ENCODE results near the gene TMEM80. TPM values are rescaled to one million over a fixed set of nuclear protein-coding genes. Genes with fewer than 3 reads are reported as not detected.

Gene TMEM80
- total and polyA plus RNA-seq, 10 of the 15 experiments (the other 5 are each of a cell fraction or from before 2014, with no cell fraction given), result 6.7 to 30.9 (median 20.7) TPM

GRCh38 chr11:697811-698311 is 2.2 kb downstream of the TMEM80 start:
- FAIRE-seq (no peak), ATAC-seq (no peak), DNase-seq (ENCODE audit: low read depth, low spot score) (no peak)
- no peak overlapping the region; the same call in 1 of the 2 replicates for H3K27ac ChIP-seq (ENCODE audit: control insufficient read depth, insufficient read depth)
- no peaks in the 10 kb centered on the region for H3K27me3 ChIP-seq (replicated peaks in 1 of 2; ENCODE audit: control insufficient read depth in 2 of 2, insufficient read depth in 2 of 2, low read length in 1 of 2)
- ChIA-PET SMC1A (ENCODE audit: uncharacterized antibody, unreplicated experiment) (interaction anchor here (0.9 to 3.1 kb wide), 5 partner anchors 23 to 48 kb away, joined by 3 to 30 read pairs (median 8); no protein-coding TSS in a partner anchor), RAD21 (ENCODE audit: unreplicated experiment) (interaction anchor here (0.7 to 8.1 kb wide), 4 partner anchors 23 to 143 kb away, joined by 3 to 112 read pairs (median 18); no protein-coding TSS in a partner anchor), CTCF (interaction anchor here (0.9 to 5.8 kb wide), 3 partner anchors 27 to 143 kb away, joined by 3 to 127 read pairs (median 4); no protein-coding TSS in a partner anchor), POLR2A (interaction anchor here (0.5 to 6.5 kb wide), 5 partner anchors 15 to 179 kb away, joined by 3 to 72 read pairs (median 3); no protein-coding TSS in a partner anchor)
- peaks cover 28% of the 10 kb centered on the region for H3K79me2 ChIP-seq (ENCODE audit: control insufficient read depth, insufficient read depth, low read length)
- no peak overlapping the region for H3K4me3 ChIP-seq
- peaks cover 17% of the 10 kb centered on the region for H3K4me1 ChIP-seq (ENCODE audit: control insufficient read depth, insufficient read depth, low read length)
- H2AFZ ChIP-seq (ENCODE audit: control insufficient read depth, low read depth, low read length), result no peak overlapping the region
- peaks cover 0 to 5% of the 10 kb centered on the region in 2 experiments; a peak in 2 of 4 replicates for H3K36me3 ChIP-seq (ENCODE audit: control insufficient read depth in 2 of 2, insufficient read depth in 2 of 2, low read length in 1 of 2)
- 75% methylated on average over 11 of the region's 11 CpGs for WGBS (ENCODE audit: insufficient coverage, insufficient replicate concordance, low lambda C conversion rate, missing lambda C conversion rate)
- no peaks in the 10 kb centered on the region for H4K20me1 ChIP-seq (ENCODE audit: control insufficient read depth, insufficient read depth)
- no peak for TF ChIP-seq SMAD1 (IDR thresholded peaks at IDR 0.05; ENCODE audit: low read depth, partially characterized antibody)
- no peak for TF ChIP-seq CREM (IDR thresholded peaks at IDR 0.05; ENCODE audit: low read depth)
- TF ChIP-seq MLLT1 (IDR thresholded peaks at IDR 0.05), result no peak
- no peak for TF ChIP-seq BHLHE40 (IDR thresholded peaks at IDR 0.05; ENCODE audit: borderline replicate concordance in 1 of 2, low read depth in 2 of 2, low read length in 1 of 2)
- TF ChIP-seq IRF4 (IDR thresholded peaks at IDR 0.05; ENCODE audit: low read depth, low read length), result no peak
- no peak for TF ChIP-seq HSF1 (IDR thresholded peaks at IDR 0.05; ENCODE audit: low read depth, low read length)
- no peak for TF ChIP-seq MYC (IDR thresholded peaks at IDR 0.05; ENCODE audit: insufficient read depth, insufficient read length, insufficient replicate concordance, low read length, severe bottlenecking)
- TF ChIP-seq SMAD5 (IDR thresholded peaks at IDR 0.05; ENCODE audit: low read depth), result no peak
- TF ChIP-seq SRF (IDR thresholded peaks at IDR 0.05; ENCODE audit: low read depth in 2 of 2, low read length in 2 of 2), result no peak
- no peak for TF ChIP-seq SMARCA5 (IDR thresholded peaks at IDR 0.05)
- TF ChIP-seq ATF3 (IDR thresholded peaks at IDR 0.05; ENCODE audit: borderline replicate concordance, extremely low read depth, low read depth, low read length), result no peak
- TF ChIP-seq CHD2 (IDR thresholded peaks at IDR 0.05; ENCODE audit: borderline replicate concordance, low read depth, low read length), result no peak
- H3K9me3 ChIP-seq (replicated peaks; ENCODE audit: control insufficient read depth, insufficient read depth, low read length), result no peaks in the 10 kb centered on the region
- H3K9ac ChIP-seq (ENCODE audit: control insufficient read depth, insufficient read depth, low read length), result no peak overlapping the region
- peak overlapping the region; percentile 34; the same call in 1 of the 2 replicates for H3K4me2 ChIP-seq (ENCODE audit: control insufficient read depth, insufficient read depth)
- BruUV-seq (replicated peaks), result no TSS peak
- intact Hi-C loops (cut with micrococcal nuclease; ENCODE audit: unreplicated experiment) (loop anchor here (2.0 kb wide), 1 partner anchor 23 kb away; no protein-coding TSS in a partner anchor), in situ Hi-C loops (cut with MboI) (no loop called here)

Measured in GM12878 (cell line).